ENCODE data around the gene CGB3. TPM values are rescaled to one million over a fixed set of nuclear protein-coding genes. Genes with fewer than 3 reads are reported as not detected.
A peak's percentile ranks its signal among the peaks of the same experiment; 100 is the strongest.
"Not testable (repeated sequence)": the region's sequence is repeated elsewhere in the genome, so short reads cannot be mapped to it uniquely, and the experiment has no call there.

Gene CGB3
- polyA plus RNA-seq (not detected in 3 replicates), polyA minus RNA-seq (not detected in 3 replicates)
- not detected for polyA plus RNA-seq (2011; ENCODE audit: low read depth)
- polyA plus RNA-seq (2011; cell fraction: cytosol; rRNA removed): not detected in 2 replicates
- polyA plus RNA-seq (2011; cell fraction: nucleus; rRNA removed): not detected in 2 replicates
- 0.21 TPM in 1 of 2 replicates, not detected in the other for polyA plus RNA-seq (2012; ENCODE audit: low replicate concordance)
- polyA minus RNA-seq (2011; cell fraction: cytosol; rRNA and poly(A)+ RNA removed): not detected
- not detected in 2 replicates for polyA minus RNA-seq (2011; cell fraction: nucleus; rRNA and poly(A)+ RNA removed)

DNA sequence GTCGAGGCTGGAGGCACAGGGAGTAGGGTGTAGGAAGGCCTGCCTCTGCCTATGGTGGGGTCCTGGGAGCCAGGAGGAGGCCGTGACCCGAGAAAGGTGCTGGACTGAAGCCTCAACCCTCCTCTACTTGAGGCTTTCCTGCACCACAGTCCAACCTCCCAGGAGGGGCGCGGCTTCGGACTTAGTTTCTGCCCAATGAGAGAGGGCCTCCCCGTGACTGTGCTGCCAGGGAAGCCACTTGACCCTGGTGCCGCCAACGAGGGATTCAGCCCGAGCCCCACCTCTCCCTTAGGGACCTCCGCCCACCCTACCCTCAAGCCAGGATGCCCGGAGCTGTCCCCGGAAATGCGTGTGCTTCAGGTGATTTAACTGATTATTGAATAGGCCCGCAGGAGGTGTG lies at the start of gene CGB3:
CGB3 (minus strand) TSS at position 101 of the 400 bp plus-strand sequence. CDS start 362 bp downstream, outside the sequence.
- H3K36me3 ChIP-seq (ENCODE audit: control insufficient read depth in 2 of 2, extremely low read depth in 1 of 2, insufficient read depth in 2 of 2, low read length in 2 of 2); H3K4me1 ChIP-seq (ENCODE audit: control insufficient read depth, extremely low read depth, insufficient read depth, low read length); H3K27ac ChIP-seq (ENCODE audit: control insufficient read depth, insufficient read depth, low read length); FAIRE-seq; DNase-seq (ENCODE audit: low read depth, low spot score); H3K4me3 ChIP-seq (ENCODE audit: control insufficient read depth in 2 of 3, extremely low read depth in 1 of 3, insufficient read depth in 2 of 3, low read depth in 1 of 3, low read length in 3 of 3); dilution Hi-C loops (cut with MboI; ENCODE audit: extremely low pct_ligation_motif_present, low sequenced_read_pairs); H3K4me2 ChIP-seq (ENCODE audit: control insufficient read depth, extremely low read depth, insufficient read depth, low read depth, low read length); H3K9me3 ChIP-seq (ENCODE audit: control insufficient read depth, low read depth, low read length); H4K20me1 ChIP-seq (ENCODE audit: control insufficient read depth, extremely low read depth, insufficient read depth, low read length); H3K79me2 ChIP-seq (ENCODE audit: control insufficient read depth, insufficient read depth, low read length); H3K9ac ChIP-seq (ENCODE audit: control insufficient read depth, extremely low read depth, insufficient read depth, low read length); H2AFZ ChIP-seq (ENCODE audit: control insufficient read depth, low read length); H3K9me1 ChIP-seq (ENCODE audit: control insufficient read depth, extremely low read depth, insufficient read depth, low read length): not testable (repeated sequence)
- H3K27me3 ChIP-seq (ENCODE audit: control insufficient read depth, extremely low read depth, insufficient read depth, low read length): peaks cover 11% of the 10 kb centered on the region

GRCh38 chr19:49071860-49072547 lies 47.9 kb upstream of the CGB3 start:
- Histone ChIP-seq H3K27me3 (ENCODE audit: control insufficient read depth, extremely low read depth, insufficient read depth, low read length) (peaks cover 49% of the 10 kb centered on the region), H3K27ac (ENCODE audit: control insufficient read depth, insufficient read depth, low read length) (no peak overlapping the region), H2AFZ (ENCODE audit: control insufficient read depth, low read length) (no peak overlapping the region), H4K20me1 (ENCODE audit: control insufficient read depth, extremely low read depth, insufficient read depth, low read length) (no peaks in the 10 kb centered on the region), H3K9me1 (ENCODE audit: control insufficient read depth, extremely low read depth, insufficient read depth, low read length) (no peaks in the 10 kb centered on the region), H3K4me2 (ENCODE audit: control insufficient read depth, extremely low read depth, insufficient read depth, low read depth, low read length) (no peak overlapping the region), H3K36me3 (ENCODE audit: control insufficient read depth in 2 of 2, extremely low read depth in 1 of 2, insufficient read depth in 2 of 2, low read length in 2 of 2) (no peaks in the 10 kb centered on the region), H3K9ac (ENCODE audit: control insufficient read depth, extremely low read depth, insufficient read depth, low read length) (no peak overlapping the region), H3K4me1 (ENCODE audit: control insufficient read depth, extremely low read depth, insufficient read depth, low read length) (peaks cover 4% of the 10 kb centered on the region), H3K4me3 (ENCODE audit: control insufficient read depth in 2 of 3, extremely low read depth in 1 of 3, insufficient read depth in 2 of 3, low read depth in 1 of 3, low read length in 3 of 3) (no peak overlapping the region), H3K9me3 (ENCODE audit: control insufficient read depth, low read depth, low read length) (no peaks in the 10 kb centered on the region), H3K79me2 (ENCODE audit: control insufficient read depth, insufficient read depth, low read length) (no peaks in the 10 kb centered on the region)
- no peak for DNase-seq (ENCODE audit: low read depth, low spot score)
- no peak for FAIRE-seq
- TF ChIP-seq EZH2 (IDR thresholded peaks at IDR 0.05; ENCODE audit: low read length): peak; percentile 77
- TF ChIP-seq, protein P1, sequence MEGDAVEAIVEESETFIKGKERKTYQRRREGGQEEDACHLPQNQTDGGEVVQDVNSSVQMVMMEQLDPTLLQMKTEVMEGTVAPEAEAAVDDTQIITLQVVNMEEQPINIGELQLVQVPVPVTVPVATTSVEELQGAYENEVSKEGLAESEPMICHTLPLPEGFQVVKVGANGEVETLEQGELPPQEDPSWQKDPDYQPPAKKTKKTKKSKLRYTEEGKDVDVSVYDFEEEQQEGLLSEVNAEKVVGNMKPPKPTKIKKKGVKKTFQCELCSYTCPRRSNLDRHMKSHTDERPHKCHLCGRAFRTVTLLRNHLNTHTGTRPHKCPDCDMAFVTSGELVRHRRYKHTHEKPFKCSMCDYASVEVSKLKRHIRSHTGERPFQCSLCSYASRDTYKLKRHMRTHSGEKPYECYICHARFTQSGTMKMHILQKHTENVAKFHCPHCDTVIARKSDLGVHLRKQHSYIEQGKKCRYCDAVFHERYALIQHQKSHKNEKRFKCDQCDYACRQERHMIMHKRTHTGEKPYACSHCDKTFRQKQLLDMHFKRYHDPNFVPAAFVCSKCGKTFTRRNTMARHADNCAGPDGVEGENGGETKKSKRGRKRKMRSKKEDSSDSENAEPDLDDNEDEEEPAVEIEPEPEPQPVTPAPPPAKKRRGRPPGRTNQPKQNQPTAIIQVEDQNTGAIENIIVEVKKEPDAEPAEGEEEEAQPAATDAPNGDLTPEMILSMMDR (optimal IDR thresholded peaks at IDR 0.05 in 1 of 3, IDR thresholded peaks at IDR 0.05 in 1 of 3, conservative IDR thresholded peaks at IDR 0.05 in 1 of 3; ENCODE audit: extremely low read depth in 1 of 3, insufficient read depth in 2 of 3, low read length in 3 of 3): no peak
- dilution Hi-C loops (cut with MboI; ENCODE audit: extremely low pct_ligation_motif_present, low sequenced_read_pairs): no loop called here

All from keratinocyte (primary cell).